A549 treated with Mapracorat at 1 μM for 4 hours (cell line): Measurements from ENCODE around the gene NAXE. TPM values are rescaled to one million over a fixed set of nuclear protein-coding genes. Genes with fewer than 3 reads are reported as not detected.

Source experiments
- total RNA-seq: library from RNA; stranded (reverse); fragments of 200-300 nt; extraction: Qiagen RNA extraction; gene quantifications from 5 replicates; pipeline ENCODE4 v1.2.3, GENCODE V29; 2022

Gene NAXE
- 150 to 167 TPM (median 166 TPM) in 5 replicates for total RNA-seq

GRCh38 chr1:156591432-156592157 is at the start of gene NAXE:
Gene NAXE (plus strand): TSS chr1:156591776. CDS start chr1:156591805, 29 bp downstream.

GRCh38 chr1:156571919-156572662 is 19.5 kb upstream of the NAXE start, which contains the start of gene IQGAP3:
Gene IQGAP3 (minus strand): TSS chr1:156572565. CDS start chr1:156572529, 36 bp downstream.

GRCh38 chr1:156579472-156579871 is 12.1 kb upstream of the NAXE start, which contains the start of gene TTC24:
Gene TTC24 (plus strand): TSS chr1:156579723. CDS start chr1:156581365, 1,642 bp downstream.

GRCh38 chr1:156601122-156601830 is 9.7 kb downstream of the NAXE start, which contains the start of gene GPATCH4:
Gene GPATCH4 (minus strand): TSS chr1:156601479.

GRCh38 chr1:156618853-156619581 is 27.4 kb downstream of the NAXE start, which contains the start of gene HAPLN2:
Gene HAPLN2 (plus strand): TSS chr1:156619415. CDS start chr1:156623491, 4,076 bp downstream.

GRCh38 chr1:156641761-156642264 is 50.2 kb downstream of the NAXE start, which contains the start of gene BCAN:
Gene BCAN (plus strand): TSS chr1:156642117. CDS start chr1:156646055, 3,938 bp downstream.

Other genes with a start within 250 kb of the NAXE start
- gene RHBG, start 222.6 kb upstream of the NAXE start, total RNA-seq: not detected in 5 replicates
- 20.7 to 34.8 TPM (median 28.4 TPM) in 5 replicates for gene MEF2D, start 91.0 kb upstream of the NAXE start, total RNA-seq
- gene IQGAP3, start 19.2 kb upstream of the NAXE start, total RNA-seq: 12.6 to 20.8 TPM (median 17.0 TPM) in 5 replicates
- not detected in 5 replicates for gene TTC24, start 12.1 kb upstream of the NAXE start, total RNA-seq
- gene GPATCH4, start 9.7 kb downstream of the NAXE start, total RNA-seq: 57.4 to 85.5 TPM (median 62.9 TPM) in 5 replicates
- 0.17 to 0.18 TPM in 2 of 5 replicates, not detected in the others for gene HAPLN2, start 27.6 kb downstream of the NAXE start, total RNA-seq
- 0.12 TPM in 1 of 5 replicates, not detected in the others for gene BCAN, start 50.3 kb downstream of the NAXE start, total RNA-seq
- gene NES, start 85.6 kb downstream of the NAXE start, total RNA-seq: 0.98 to 1.4 TPM (median 1.2 TPM) in 5 replicates
- gene CRABP2, start 113.8 kb downstream of the NAXE start, total RNA-seq: 6.6 to 12.8 TPM (median 9.2 TPM) in 5 replicates
- gene METTL25B, start 136.7 kb downstream of the NAXE start, total RNA-seq: 16.9 to 25.5 TPM (median 23.9 TPM) in 5 replicates
- 39.5 to 50.4 TPM (median 42.7 TPM) in 5 replicates for gene ISG20L2, start 137.0 kb downstream of the NAXE start, total RNA-seq
- 180 to 214 TPM (median 184 TPM) in 5 replicates for gene MRPL24, start 149.3 kb downstream of the NAXE start, total RNA-seq
- gene HDGF, start 159.9 kb downstream of the NAXE start, total RNA-seq: 429 to 447 TPM (median 435 TPM) in 5 replicates
- 67.3 to 76.8 TPM (median 72.9 TPM) in 5 replicates for gene PRCC, start 175.8 kb downstream of the NAXE start, total RNA-seq
- gene SH2D2A, start 225.1 kb downstream of the NAXE start, total RNA-seq: 2.4 to 4.2 TPM (median 3.4 TPM) in 5 replicates